ENCODE data around the gene HABP2.
A peak's percentile ranks its signal among the peaks of the same experiment; 100 is the strongest.

HABP2 gene

DNA sequence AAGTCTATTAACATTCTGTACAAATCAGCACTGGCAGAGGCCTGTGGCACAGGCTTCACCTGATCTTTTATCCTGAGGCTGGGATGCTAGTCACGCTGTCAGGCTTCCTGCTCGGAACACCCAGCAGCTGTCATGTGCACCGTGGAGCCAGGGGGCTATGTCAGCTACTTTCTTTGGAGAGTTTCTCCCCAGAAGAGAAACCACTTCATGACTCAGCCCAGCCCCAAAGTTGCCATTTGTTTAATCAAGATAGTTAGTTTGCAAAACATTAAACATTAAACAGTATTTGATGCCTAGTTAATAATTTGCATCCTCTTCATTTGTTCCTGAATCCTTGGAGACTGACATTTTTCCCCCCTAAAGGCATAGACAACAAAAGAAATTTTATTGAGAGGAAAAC lies at the start of gene HABP2:
Gene HABP2 (plus strand): TSS at position 353 of the 400 bp plus-strand sequence. CDS start 69 bp downstream, outside the sequence.
- DNase-seq, result no peak

DNA sequence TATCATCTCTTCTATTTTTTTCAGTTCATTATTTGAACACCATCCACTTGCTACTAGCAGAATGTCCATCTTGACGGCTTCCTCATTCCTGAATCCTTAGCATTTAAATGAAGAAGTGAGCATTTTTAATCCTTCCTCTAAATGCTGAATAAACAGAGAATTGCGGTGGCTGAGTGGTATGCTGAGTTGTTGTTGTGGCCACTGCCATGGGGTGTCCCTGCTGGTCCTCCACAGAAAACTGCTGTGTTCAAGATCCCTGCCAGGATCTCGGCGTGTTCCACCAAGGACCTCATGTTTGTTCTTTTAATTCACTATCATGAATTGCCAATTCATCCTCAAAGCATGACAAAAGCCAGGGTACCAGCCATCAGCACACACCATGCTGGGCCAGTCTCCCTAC lies 48.9 kb upstream of the HABP2 start:
- DNase-seq, result no peak

DNA sequence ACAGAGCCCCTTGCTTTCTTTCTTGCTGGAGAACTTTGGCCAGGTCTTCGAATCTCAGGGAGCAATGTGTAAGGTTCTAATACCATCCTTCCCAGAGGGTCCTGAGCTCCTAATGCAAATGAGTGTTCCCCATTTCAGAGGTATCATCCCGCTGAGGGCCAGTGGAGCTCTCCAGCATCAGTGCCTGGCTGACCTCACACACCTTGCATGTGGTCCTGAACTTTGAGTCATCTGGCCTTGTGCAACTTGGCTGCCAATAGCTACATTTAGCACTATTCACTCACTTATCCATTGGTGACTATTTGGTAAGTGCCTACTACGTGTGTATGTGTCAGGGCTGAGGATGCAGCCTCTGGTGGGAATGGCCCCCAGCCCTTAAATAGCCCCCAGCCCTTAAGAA lies 48.4 kb upstream of the HABP2 start:
- no peak for DNase-seq

DNA sequence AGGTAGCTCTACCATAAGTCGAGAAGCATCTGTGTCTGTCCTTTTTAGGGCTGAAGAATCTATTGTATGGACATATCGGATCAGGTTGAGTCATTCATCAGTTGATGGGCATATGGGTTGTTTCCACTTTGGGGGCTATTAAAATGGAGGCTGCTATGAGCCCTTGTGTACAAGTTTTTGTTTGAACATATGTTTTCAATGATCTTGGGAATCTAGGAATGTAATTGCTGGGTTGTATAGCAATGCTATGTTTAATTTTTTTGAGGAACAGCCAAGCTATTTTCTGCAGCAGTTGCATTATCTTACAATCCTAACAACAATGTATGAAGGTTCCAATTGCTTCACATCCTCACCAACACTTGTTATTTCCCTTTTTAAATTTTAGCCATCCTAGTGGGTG lies 46.4 kb upstream of the HABP2 start:
- DNase-seq, result no peak

DNA sequence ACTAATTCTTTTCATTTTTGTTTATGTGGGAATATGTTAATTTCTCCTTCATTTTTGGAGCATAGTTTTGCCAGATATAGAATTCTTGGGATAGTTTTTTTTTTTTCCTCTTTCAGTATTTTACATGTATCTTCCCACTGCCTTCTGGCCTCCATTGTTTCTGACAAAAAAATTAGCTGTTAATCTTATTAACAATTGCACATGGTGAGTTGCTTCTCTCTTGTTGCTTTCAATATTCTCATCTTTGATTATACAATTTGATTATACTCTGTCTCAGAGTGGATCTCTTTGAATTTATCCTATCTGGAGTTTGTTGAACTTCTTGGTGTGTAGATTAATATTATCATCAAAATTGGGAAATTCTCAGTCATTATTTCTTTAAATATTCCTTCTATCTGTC lies 41.4 kb upstream of the HABP2 start:
- DNase-seq, result no peak

DNA sequence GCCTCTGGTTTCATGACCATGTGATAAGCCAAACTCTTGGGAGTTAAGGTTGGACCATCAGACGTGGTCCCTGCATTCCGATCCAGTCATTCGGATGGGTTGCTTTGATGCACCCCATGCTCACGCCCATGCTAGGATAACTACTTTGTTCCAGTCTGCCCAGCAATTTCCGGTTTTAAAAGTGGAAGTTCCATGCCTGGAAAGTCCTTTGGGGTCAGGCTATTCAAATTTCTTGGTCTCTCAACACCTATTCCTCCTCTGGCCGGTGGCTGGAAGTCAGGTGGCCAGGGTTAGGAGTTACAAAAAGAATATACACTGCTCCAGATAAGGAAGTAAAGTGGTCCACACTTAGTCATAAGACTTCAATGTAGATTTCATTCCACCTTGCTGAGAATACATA lies 37.7 kb upstream of the HABP2 start:
- DNase-seq, result no peak

DNA sequence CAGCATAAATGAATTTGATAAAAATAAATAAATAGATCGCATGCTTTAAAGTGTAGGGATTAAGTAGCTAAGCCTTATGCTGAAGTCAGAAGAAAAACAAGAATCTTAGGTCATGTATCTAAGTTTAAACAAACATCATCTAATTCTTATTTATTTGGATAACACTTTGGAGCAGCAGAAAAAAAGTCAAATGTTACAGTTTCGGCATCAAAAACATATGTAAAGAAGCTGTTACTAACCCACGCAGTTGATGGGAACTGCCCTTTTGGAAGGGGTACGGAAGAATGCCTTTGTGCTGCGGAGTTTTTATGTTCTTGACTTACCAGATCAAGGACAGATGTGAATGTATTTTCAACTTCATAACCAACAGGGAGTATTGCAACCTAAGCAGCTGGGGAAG lies 37.3 kb upstream of the HABP2 start:
- no peak for DNase-seq

DNA sequence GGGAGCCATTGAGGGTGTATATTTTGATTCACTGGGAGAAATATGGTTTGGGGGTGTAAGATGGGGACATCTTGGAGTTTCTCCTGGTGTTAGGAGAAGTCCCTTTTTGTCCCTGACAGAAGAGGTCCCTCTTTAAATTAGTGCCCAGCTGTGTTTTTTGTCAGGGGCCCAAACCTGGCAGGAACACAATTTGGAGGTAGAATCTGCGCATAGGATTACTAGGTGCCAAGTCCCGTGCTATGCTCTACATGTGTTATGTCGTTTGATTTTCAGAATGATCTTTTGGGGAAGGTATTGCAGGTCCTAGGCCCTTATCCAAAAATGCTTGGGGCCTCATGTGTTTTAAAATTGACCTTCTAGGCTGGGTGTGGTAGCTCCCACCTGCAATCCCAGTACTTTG lies 36.8 kb upstream of the HABP2 start:
- DNase-seq, result no peak

DNA sequence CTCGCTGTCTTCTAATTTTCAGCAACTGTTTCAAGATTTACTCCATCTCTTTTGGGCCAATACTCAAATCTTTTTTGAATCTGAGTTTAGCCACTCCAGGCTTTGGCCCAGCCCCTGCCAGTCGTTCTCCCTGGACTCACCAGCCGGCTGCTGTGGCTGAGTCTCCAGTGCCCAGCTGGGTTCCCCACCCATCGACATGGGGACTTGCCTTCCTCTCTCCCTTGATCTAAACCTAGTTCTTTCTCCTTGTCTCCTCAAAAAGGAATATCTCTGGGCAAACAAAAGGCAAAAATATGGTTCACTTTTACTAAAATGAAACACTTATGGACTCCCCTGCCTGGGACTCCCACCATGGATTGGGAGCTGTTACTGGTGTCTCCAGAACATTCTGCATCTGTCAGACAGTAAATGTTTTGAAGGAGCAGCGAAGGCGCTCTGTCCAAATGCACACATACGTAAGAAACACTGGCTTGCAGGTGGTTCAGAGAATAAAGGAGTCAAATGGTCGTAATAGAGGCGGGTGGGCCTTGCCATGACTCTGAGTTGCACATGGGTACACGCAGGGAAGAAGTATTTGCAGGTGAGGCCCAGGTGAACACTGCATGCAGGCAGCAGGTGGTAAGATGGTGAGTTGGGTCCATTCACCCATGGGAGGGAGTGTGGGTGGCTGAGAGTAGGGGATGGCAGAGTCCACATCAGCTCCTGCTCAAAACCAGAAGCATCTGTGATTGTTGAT lies 35.5 kb upstream of the HABP2 start:
- no peak for DNase-seq

DNA sequence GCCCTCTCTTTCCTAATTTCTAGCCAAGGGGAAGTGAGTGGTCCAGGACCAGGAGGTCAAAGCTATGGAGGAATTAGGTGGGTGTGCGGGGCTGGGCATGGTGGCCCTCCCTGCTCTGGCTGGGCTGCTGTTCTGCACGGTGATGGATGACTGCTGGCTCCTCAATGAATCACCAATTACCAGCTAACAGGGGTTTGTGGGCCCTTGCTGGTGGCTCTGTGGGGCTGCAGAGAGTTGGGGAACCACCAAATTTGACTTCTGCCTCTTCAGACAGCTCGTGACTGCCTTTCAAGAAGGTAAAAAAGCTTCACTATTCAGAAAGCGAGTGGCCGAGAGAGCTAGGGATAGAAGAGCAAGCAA lies 35.0 kb upstream of the HABP2 start:
- no peak for DNase-seq

DNA sequence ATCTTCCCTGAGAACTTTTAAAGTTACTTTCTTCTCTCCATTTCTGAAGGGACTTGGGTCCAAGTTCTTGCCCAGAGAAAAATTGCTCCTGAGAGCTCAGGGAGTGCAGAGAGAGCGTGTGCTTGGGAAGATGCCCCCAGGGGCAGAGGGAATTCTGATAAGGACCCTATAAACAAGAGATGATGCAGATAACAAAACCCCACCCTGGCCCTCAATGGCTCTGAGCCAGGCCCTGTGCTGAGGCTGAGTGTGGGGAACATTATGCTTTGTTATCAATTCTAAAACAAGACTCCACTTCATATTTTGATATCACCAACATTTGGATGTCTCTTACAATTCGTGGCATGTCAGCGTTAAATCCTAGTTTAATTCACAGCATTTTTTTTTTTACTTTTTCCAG lies 34.4 kb upstream of the HABP2 start:
- no peak for DNase-seq

DNA sequence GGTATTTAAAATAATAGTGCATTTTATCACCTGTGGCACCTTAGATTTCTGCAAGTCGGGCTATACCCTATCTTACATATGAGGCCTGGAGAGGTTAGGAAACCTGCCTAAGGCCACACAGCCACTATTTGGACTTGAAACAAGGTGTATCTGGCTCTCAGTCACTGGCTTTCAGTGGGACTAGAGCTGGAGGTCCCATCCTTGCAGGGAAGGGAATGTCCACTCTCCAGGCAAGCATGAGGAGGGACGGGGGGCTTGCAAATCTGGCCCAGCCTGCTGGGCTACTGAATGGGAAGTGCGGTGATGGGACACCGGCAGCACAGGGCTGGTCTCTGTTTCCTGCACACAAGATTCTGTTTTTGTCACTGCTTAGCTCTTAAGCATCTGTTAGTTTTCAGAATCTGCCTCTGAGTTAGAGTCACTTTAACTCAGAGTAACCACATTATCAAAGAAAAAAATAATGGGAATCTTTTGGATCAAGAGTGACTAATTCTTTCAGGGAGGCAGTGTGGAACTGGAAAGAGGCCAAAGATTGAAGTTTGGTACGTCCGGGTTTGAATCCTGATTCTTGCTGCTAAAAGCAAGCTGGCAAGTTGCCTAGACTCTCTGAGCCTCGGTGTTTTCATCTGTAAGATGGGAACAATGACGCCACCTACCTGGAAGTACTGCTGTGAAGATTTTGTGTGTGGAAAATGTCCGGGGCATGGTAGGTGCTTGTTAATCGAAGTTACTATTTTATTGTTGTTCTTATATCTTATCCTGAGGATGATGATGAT lies 33.8 kb upstream of the HABP2 start:
- no peak for DNase-seq

DNA sequence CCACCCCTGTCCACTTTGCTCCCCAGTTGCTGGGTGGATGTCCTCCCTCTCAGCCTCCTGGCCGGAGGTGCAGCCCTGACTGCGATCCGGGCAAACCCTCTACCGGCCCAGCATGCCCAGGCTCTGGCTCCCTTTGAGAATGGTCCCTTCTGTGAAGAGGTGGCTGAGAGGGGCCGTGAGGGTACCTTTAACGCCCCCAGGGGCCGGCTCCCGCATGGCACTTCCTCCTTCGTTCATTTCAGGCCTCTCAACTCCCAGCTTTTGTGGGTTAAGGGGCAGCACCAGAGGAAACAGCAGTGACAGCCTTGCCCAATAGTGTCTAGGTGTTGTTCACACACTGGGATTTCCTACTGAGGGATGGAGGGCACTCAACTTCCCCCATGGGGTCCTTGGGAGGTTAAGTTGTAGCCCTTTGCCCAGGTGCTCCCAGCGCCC lies 33.2 kb upstream of the HABP2 start:
- no peak for DNase-seq

DNA sequence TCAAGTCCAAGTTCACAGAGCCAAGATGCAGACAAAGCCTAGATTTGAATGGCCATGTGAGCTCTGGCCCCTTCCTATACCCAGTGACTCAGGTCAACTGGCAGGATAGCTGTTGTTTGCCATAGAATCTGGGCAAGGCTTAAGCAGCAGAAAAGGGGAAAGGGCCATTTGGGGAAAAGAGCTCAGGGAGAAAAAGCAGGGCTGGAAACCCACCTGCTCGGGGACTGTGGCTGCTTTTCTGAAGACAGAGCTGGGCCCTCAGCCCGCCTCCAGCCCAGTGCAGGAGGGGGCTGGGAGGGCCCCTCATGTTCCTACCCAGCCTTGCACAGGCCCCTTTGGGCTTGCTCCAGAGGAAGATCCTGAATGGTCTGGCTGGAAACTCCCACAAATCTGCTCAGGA lies 32.6 kb upstream of the HABP2 start:
- no peak for DNase-seq

DNA sequence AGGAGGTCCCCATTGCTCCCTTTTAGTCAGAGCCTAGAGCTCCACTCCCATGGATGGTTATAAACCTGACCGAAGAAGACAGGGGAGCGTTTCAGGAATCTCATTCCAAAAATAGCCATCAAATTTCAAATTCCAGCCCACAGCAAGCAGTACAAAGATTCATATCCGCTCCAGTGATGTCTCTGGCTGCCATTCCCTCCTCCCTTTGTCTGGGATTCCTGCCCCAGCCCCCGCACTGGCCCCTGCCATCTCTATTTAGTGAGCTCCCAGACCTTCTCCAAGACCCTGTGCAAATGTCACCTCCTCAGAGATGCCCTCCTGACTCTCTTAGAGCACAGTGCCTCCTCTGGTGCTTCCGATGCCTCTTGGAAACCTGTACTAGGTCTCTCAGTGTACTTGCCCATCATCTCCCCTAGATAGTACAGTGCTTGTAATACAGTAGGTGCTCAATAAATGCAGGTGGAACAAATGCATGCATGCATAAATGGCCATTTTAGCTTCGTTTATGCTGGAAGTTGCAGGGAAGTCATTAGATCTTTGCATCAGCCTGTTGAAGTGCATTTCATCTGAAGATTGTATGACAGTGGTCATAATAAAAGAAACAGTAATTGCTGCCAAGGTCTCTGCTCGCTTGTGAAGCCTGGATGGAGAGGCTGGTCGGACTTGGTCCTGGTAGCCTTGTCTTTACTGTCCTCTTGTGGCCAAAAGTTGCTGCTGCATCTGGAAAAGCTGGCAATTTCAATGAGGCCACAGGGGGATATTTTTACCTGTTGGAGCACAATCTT lies 32.0 kb upstream of the HABP2 start:
- DNase-seq, result peak; percentile 15 to 33

DNA sequence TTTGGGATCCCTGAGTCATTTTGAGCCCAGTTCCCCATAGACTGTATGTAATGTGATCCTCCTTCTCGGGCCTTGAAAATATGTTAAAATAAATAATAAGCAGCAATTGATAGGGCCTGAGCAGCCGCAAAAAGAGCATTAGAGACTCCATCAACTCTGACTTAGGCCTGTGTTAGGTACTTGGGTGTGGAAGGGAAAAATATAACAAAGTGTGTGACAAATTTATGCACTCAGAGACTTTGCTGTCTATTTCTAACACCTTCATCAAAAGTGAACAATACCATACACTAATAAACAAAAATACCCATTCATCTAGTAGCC lies 31.4 kb upstream of the HABP2 start:
- DNase-seq, result no peak

DNA sequence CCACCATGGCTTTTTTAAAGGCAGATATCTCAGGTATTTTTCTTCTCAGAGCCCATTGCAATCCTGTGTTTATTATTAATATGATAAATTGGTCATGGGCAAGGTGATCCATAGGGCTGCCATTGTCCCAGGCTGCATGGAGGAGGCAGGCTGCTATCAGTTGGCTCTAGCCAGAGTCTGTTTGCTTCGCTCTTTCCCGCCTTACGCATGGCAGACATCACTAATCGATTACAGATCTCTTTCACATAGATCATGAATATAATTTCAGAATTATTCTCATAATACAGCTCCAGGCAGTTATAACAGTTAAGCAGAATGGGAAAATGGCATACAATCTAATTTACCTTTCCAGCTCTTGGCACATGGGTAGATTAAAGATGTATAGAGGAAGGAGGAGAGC lies 30.4 kb upstream of the HABP2 start:
- no peak for DNase-seq

DNA sequence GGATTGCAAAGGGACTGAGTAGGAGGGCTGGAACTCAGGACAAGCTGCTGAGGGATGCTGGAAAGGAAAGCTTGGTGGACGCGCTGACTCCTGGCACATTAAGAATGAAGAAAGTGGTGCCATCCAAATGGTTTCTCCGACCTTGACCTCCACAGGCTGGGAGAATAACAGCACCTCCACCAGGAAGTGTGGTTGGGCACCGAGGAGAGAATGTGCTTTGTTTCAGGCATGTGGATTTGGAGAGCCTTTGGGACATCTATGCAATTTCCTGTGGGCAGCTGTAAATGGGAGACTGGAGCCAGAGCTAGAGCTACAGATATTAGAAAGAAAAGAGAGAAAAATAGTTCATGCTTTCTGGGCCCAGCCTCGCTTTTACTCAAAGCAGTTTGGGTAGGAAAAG lies 29.8 kb upstream of the HABP2 start:
- no peak for DNase-seq

DNA sequence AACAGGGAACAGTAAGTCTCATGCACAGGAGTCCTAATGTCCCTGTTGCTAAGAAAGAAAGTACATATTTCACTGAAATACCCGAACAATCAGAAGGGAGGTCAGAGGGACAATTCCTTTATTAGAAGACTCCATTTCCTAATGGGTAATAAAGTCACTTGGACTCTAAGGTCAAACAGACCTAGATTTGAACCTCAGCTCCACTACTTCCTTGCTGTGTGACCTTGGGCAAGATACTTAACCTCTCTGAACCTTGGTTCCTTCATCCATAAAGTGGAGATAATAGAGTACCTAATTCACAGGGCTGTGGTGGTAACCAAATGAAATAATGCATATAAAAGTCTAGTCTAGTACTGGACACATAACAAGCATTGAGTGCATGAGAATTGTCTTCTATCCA lies 29.2 kb upstream of the HABP2 start:
- DNase-seq, result no peak

DNA sequence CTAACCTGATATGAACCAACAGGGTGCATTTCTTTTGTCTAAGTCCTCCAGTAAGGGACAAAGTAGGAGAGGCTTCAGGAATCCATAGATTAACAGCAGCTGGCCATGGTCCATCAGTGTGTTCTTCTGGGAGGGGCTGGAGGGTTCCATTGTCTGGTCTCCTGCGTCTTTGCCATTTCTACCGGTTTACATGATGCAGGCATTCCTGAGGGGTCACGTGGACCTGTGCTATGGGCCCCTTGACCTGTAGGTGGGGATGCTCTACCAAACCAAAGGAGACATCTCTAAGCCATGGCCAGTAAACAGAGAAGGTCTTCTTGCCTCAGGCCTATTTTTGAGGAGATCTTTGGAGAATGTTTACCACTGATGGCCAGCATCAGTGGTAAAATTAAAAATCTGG lies 28.7 kb upstream of the HABP2 start:
- no peak for DNase-seq

DNA sequence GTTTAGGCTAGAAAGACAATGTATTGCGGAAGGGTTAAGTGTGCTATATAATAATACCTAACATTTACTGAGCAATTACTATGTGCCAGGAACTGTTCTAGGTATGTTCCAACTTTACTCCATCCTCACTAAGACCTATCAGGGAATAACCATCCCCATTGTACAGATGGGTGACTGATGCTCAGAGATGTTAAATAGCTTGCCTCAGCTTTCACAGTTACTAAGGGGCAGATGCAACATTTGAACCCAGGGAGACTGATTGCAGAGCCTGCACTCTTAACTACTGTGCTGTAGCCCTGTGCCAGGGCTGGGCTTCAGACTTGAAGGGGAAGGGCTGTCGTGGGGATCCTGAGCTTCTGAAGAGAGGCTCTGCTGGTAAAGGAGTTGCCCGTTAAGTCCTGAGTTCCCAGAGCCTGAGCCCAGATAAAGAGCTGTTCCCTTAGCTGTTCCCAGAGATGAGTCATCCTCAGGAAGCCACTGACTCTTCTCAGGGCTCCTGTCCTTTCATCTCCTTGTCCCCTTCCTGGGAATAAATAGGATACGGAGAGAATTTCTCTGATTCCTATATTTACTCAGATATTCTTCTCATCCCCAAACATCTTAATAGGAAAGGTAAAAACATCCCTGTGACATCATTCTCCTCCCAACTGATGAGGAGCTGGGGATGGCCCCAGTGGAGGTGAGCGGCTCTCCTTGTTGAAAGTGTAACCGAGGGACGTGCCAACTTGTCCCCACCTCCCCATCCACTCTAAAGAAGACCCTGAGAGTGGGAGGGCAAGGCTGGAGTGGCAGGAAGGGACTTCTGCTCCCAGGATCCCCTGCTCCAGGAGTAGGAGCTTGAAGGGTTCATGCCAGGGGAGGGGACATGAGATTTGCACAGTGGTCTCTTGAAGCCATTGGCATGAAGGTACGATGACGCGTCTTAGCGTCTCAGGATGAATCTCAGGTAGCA lies 28.0 kb upstream of the HABP2 start:
- DNase-seq, result no peak

DNA sequence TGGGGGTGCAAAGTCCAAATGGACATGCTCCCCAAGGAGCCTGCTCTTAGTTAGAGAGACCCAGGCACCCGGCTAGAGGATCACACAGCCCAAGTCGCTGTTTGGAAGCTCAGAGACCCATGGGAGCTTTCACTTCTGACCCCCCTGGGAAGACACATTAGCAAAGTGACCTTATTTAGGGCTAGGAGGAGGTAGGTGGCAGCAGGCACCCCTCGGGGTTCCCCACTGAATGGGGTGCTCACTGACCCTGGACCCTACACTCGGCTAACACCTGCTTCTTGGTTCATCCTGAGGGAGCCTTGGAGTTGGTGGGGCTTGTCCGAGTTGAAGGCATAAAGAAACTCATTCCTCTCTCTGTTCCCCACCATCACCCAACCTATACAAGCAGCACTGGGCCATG lies 27.1 kb upstream of the HABP2 start:
- DNase-seq, result no peak
